A673 (cell line): ENCODE measurements around the gene RAB1B.

Experiments used
- EZH2 ChIP-seq: fragments of 200-600 bp; sonication (generic); IDR thresholded peaks from 2 replicates; pipeline ENCODE4 v1.6.1; 2017; ENCODE audit warnings: borderline replicate concordance, low read depth, mild to moderate bottlenecking, mixed read lengths, antibody characterized with exemption, low read length; ENCODE audit not compliant: poor library complexity, severe bottlenecking
- TF ChIP-seq, protein P1 (sequence below): fragments of 300-800, 200-600 bp; sonication (generic); conservative IDR thresholded peaks from 2 replicates; pipeline ENCODE4 v1.5.1; 2017; ENCODE audit warnings: low read depth, mild to moderate bottlenecking, antibody characterized with exemption, low read length, moderate library complexity, mixed read lengths

DNA sequence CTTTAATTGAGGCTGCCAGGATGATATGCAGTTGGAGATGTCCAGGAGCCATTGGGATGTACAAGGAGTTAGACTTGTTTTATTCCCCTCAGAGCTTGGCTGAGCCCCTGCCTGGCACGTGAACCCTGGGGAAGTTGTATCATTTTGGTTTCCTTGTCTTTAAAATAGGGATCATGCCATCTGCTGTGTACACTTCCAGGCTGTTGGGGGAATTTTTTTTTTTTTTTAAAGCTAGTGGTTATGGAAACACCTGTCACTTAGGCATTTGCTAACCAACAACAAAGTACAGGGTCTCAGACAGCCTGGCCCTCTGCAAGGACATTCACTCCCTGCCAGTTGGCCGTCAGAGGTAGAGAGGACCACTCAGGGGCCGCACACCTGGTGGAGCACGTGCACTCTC is 8.5 kb upstream of the RAB1B start:
- TF ChIP-seq, protein P1, sequence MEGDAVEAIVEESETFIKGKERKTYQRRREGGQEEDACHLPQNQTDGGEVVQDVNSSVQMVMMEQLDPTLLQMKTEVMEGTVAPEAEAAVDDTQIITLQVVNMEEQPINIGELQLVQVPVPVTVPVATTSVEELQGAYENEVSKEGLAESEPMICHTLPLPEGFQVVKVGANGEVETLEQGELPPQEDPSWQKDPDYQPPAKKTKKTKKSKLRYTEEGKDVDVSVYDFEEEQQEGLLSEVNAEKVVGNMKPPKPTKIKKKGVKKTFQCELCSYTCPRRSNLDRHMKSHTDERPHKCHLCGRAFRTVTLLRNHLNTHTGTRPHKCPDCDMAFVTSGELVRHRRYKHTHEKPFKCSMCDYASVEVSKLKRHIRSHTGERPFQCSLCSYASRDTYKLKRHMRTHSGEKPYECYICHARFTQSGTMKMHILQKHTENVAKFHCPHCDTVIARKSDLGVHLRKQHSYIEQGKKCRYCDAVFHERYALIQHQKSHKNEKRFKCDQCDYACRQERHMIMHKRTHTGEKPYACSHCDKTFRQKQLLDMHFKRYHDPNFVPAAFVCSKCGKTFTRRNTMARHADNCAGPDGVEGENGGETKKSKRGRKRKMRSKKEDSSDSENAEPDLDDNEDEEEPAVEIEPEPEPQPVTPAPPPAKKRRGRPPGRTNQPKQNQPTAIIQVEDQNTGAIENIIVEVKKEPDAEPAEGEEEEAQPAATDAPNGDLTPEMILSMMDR: no peak
- TF ChIP-seq EZH2: no peak
